HCEC 1CT (cell line): ENCODE measurements around the gene SCN9A.
"Not testable (repeated sequence)": the region's sequence is repeated elsewhere in the genome, so short reads cannot be mapped to it uniquely, and the experiment has no call there.

Source experiments
- DNase-seq: peaks from one replicate; pipeline ENCODE4 v3.0.0-alpha.2; 2017

SCN9A gene

DNA sequence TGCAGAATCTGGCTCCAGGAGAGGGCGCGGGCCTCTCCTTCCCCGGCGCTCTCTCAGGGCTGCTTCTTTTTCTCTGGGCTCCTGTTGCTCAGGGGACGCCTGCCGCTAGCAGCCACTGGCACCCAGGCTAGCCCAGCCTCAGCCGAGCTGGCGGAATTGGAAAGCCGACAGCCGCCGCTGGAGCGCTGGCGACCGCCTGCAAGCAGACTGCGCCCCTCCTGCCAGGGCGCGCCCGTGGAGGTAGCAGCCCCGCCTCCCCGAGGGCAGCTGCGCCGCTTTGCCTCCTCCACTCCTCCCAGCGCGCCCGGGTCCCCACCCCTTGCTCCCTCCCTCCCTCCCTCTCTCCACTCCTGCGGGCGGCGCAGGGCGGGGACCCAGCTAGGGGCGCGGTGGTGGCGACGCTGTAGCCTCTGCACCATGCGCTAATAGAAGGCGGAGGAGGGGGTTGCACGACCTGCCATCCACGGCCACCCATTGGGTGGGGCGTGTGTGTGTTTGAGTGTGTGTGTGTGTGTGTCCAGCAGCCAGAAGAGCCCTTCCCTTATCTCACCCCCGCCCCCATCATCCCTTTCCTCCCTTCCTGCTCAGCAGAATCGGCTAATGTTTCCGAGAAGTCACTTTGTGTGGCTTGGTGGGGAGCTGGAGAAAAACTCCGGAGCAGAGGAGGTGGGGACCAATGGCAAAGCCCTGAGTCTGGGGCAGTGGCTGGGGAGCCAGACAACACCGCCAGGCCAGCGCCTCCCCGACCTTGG is at the start of gene SCN9A:
SCN9A (minus strand) TSS at position 209 of the 752 bp plus-strand sequence. CDS start 64,188 bp downstream, outside the sequence.
- peak; percentile 83 for DNase-seq

DNA sequence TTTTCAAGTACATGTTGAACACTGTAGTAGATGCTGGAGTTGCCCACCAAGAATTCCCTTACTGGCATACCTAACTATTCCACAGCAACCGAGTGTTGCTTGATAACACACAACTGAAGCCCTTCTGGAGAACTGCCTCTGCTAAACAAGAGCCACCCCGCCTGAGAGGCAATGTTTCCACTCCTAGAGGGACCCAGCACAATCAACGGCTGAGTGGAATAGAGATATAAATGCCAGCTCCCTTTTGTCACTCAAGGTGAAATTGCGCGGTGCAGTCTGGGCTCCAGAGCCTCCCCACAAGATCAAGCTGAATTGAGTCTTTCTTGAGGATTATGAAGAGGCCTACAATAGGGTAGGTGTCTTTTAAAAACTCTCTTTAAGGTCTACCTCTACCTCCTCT is 49.1 kb upstream of the SCN9A start:
- DNase-seq = no peak

DNA sequence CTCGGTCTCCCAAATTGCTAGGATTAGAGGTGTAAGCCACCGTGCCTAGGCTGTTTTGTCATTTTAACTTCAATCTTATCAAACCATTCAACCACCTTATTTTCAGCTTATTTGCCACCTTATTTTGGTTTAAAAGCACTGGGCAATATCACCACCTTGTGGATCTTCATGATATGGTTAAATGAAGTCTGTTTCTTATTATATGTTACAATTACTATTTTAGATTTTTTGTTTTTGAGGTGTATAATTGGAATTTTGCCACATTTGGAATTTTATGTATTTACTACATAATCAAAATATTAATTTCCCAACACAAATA is 43.8 kb upstream of the SCN9A start:
- DNase-seq = peak; percentile 42

DNA sequence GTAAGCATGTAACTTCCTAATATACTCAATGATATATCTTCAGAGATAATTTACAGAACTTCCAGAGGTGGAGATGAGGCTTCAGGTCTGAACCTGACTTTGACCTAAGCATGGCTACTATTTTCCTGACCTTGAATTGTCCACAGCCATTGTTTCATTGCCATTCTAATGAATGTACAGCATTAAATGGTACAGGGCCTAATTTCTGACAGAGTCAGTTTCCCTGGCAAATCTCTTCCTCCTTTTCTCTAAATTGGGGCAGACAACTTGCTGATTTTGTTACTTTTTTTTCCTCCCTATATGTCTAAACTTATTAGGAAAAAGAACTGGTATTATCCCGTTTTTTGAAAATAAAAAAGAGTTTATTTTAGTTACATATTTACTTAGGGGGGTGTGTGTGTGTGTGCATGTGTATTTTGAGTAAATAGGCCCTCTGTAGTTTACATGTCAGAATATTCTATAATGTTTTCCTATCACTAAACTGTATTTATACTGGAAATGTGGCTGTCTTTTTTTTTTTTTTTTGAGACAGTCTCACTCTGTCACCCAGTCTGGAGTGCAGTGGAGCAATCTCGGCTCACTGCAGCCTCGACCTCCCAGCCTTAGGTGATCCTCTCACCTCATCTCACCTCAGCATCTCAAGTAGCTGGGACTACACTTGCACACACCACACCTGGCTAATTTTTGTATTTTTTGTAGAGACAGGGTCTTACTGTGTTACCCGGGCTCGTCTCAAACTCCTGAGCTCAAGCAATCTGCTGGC is 43.3 kb upstream of the SCN9A start:
- DNase-seq = no peak

DNA sequence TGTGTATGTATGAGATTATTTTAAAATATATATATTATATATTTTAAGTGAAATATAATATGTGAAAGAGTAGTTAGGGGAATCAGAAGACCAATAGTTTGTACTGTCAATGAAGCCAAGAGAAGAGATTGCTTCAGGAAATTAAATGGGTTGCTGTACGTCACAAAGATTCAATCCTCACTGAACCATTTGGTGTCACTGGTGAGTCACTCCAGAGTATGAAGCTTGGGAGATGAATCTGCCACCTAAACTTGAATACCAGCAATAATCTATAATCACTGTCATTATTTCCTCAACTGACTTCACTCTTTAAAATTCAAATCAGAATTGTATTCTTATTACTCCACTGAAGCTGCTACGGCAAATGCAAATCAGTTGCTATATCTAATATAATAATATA is 41.9 kb upstream of the SCN9A start:
- peak; percentile 71 for DNase-seq

DNA sequence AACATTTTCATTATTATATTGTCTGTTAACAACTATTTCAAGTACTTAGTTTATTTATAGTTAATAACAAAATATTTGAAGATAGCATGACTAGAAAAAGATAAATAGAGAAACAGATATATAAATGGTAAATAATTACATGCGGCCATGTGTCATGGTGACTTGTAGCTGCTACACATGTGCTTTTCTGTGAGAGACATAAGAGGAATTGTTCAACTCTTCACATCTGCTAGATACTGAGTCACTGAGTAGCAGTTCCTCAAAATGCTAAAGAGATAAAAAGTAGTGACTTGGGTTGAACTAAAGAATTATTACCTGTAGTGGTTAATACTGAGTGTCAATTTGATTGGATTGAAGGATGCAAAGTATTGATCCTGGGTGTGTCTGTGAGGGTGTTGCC is 37.5 kb upstream of the SCN9A start:
- peak; percentile 58 for DNase-seq

DNA sequence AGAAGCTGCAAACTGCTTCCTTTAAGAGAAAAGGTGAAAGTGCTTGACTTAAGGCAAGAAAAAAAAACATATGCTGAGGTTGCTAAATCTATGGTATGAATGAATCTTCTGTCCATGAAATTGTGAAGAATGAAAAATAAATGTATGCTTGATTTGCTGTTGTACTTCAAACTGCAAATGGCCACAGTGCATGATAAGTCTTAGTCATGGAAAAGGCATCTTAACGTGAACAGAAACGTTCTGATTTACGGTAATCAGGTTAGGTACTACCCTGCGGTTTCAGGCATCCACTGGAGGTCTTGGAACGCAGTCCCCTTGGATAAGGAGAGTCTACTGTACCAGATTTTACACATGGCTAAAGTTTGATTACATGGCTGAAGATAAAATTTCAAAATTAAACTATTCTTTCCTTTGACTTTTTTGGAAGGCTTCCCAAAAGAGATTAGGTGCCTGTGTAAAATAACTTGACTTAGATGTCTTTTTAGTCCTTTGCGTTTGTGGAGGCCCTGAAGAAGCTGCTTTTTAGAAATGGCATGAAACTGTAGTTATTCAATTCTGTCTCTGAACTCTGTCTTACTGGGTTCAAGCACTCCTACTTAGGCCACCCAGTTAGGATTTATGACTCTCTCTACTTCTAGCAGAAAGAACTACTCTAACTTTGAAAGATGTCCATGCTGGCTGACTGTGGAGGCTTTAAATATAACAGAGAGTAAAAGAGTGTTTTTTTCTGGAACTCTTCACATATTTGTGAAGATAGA is 35.9 kb upstream of the SCN9A start:
- DNase-seq = peak; percentile 34

DNA sequence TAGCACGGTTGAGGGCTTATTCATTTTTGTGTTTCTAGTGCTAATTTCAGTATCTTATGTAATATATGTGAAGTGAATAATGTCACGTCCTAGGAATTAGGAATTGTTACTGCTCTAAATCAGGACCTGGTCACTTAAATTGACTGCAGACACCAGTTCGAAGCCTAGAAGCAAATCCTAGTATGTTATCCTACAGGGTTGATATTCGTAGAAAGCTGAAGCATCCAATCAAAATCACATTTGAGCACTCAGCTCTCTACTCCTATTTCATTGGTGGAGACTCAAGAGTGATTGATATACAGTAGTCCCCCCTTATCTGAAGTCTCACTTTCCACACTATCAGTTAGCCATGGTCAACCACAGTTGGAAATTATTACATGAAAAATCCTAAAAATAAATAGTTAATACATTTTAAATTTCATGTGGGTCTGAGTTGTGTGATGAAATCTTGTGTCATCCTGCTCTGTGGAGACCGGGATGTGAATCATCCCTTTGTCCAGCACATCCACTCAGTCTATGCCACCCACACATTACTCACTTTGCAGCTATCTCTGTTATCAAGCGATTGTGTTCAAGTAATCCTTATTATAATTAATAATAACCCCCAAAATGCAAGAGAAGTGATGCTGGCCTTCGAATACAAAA is 35.2 kb upstream of the SCN9A start:
- DNase-seq = peak; percentile 92

DNA sequence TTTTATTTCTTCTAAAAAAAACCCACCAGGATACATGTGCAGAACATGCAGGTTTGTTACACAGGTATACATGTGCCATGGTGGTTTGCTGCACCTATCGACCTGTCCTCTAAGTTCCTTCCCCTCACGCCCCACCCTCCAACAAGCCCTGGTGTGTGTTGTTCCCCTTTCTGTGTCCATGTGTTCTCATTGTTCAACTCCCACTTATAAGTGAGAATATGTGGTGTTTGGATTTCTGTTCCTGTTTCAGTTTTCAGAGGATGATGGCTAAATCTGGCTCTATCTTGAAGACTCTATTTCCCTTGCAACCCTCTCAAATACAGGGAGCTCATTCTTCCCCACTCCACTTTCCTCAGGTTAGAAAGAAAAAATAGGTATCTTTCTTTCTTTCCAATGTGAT is 32.0 kb upstream of the SCN9A start:
- DNase-seq = not testable (repeated sequence)

DNA sequence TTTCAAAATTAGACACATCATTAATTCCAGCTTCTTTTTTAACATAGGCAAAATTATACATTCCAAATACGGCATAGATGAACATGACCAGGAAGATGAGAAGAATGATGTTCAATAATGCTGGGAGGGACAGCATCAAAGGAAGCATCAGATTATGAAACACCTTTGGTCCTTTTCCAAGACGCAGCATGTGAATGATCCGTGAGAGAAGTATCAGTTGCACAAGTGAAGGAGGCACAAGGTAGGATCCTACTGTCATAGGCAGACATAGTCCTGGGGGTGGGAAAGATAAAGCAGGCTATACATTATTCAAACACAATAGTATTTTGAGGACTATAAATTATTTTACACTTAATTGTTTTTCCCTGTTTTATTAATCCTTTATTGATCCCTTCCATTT is 30.6 kb upstream of the SCN9A start:
- no peak for DNase-seq

DNA sequence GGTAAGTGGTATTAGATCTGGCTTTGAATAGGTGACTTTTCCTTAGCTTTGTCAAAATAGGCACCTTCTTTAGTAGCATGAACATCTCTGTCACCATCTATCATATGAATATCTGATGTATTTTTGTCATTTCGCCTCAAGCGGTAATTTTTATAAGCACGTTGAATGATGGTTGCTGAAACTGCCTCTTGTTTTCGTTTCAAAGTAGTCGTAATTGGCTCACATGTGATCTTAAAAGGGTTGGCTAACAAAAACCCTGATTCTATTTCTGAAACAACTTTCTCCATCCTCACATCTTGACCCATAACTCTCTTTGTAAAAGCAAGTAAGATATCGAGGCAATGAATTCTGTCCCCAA is 29.8 kb upstream of the SCN9A start:
- DNase-seq = no peak

DNA sequence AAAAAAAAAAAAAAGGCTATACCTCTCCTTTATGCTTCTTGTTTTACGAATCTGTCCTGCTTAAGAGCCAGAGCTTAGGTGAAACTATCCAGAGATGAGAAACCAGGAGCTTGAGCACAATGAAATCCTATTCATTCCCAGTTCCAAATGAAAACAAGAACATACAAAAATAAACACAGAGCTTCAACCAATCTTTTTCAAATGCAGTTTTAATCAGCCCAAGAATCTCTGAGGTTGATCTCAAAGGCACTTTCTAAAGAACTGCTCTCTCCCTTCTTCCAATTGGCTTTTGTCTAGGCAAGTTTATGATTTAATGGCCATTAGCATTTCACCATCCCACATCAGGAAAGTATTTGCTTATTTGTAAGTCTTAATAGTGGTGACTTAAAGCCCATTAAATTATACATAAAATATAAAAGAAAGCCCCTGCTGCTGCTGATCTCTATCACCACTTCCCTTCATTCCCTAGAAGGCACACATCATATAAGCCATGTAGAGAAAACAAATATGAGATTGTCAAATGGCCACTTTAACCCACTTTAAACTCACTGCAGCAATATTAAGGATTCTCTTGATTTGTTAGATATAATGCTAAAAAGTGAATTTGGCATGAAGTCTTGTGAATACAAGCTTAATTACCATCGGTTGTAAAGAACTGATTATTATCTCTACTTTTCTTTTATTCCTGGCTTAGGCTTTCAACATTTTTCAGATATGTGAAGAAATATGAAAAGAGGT is 29.3 kb upstream of the SCN9A start:
- no peak for DNase-seq

DNA sequence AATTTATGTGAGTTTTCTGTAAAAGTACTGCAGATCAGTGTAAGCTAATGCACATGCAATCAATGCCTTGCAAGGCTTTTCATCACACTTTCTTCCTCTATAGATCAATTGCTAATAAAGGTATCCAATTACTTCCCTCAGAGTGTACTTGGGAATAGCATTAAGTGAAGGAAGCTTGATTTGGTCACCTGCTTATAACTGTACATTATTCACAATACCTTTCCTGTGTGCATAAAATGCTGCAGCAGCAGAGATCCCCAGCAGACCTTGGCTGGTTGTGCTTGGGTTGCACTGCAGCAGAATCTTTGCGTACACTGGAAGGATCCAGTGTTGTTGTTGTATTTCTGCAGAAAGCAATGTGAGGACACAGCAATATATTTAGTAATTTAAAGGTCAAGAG is 18.5 kb upstream of the SCN9A start:
- no peak for DNase-seq

DNA sequence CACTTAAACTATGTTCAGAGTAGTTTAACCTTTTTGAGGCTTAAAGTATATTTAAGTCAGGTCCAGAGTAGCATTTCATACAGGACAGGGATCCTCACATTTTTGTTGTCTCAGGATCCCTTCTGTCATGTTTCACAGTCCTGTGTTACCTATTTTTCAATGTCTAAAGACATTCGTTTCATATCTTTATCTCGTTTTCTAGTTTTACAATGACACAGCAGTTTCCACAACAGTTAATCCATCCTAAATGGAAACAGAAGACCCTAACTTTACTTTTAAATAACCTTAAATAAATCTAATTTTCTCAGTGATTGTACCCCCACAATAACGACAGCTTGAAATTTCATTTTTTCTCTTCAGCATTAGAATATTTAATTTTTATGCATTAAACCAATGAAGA is 17.3 kb upstream of the SCN9A start:
- DNase-seq = no peak

DNA sequence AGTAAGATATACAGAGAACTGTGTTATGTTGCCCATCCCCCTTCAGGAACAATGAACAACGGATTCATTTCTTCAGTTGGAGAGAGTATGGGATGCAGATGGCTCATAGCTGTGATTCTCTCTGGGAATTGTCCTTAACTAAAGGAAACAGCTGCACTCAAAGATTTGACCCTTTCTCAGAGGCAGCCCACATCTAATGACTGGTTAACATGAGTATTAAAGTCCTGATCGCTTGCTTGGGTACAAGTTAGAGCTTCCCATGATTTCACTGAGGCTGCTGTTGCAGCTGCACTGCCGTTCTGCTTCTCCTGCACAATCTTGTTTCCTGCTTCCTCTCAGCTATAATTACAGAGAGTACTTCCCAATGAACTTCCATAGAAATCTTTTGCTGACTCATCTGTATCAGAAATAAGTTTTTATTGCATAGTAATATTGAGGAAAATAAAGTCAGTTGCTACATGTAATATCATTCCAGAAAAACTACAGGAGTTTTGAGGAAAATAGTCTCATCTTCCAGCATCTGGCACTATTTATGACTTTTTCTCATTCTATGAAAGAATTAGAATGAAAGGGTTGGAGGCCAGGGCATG is 12.8 kb upstream of the SCN9A start:
- no peak for DNase-seq

DNA sequence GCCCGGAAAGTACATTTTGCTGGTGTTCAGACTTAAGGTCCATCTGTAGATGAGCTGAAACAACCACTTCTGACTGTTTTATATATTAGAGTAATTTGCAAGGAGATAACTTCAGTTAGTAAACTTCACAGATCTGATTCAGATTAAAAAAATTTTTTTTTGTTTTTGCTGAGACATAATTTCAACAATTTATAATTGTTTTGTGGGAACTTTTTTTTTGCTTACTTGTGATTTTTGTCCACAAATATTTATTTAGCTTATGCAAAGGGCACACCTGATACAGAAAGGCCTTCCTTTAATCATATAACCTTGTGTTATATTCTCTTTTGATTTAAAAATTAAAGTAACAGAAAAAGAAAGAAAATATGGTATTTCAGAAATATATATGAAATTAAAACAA is 9.6 kb upstream of the SCN9A start:
- DNase-seq = no peak

DNA sequence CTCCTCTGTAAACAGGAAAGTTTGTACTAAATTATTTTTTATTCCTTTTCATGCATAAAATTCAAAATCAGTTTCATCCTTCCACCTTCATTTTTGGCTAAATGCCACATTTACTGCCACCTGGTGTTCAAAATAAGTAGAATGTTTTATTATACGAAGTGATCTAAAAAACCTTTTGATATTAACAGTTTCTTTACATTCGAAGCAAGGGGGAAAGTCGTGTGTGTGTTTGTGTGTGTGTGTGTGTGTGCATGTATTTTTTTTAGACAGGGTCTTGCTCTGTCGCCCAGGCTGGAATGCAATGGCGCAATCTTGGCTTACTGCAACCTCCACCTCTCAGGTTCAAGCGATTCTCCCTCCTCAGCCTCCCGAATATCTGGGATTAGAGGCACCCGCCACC is 9.0 kb upstream of the SCN9A start:
- peak; percentile 31 for DNase-seq

DNA sequence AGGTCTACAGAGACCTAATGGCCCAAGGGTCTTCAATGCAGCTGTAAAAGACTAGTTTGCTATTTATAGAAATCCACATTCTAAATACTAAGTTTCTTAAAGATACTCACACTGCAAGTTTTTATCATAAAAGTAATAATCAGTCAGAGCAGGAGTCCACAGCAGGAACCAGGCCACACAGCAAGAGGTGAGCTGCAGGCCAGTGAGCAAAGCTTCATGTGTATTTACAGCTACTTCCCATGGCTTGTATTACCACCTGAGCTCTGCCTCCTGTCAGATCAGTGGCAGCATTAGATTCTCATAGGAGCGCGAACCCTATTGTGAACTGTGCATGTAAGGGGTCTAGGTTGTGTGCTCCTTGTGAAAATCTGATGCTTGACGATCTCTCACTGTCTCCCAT is 6.7 kb upstream of the SCN9A start:
- no peak for DNase-seq

DNA sequence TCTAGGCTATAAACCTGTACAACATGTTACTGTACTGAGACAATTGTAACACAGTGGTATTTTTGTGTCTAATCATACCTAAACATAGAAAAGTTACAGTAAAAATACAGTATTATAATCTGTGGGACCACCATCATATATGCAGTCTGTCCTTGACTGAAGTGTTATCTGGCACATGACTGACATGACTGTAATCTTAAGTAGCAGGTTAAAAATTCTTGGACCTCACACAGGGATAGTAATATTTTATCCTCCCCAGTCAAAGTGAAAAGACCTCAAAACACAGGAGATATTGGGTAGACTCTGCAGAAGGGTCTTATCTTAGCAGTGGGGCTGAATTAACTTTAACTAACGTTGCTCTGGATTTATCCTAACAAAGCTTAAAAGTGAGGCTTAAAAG is 4.9 kb upstream of the SCN9A start:
- no peak for DNase-seq

DNA sequence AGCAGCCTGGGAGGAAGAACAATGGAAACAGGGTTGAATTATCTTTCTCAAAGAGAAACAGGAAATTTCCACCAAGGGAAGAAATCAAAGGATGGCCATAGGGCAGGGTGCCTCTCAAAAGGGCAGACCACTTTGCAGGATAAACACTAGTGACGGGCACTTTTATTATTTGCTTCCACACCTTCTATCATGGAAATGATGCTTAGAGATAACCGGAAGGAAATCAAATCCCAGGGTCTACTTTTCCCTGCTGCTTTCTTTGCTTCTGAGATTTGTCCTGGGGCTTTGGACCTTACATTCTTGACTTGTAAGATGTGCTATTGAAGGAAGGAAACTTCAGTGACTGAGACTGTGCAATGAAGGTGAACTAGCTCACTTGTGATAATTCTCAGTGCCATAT is 1.1 kb upstream of the SCN9A start:
- no peak for DNase-seq

DNA sequence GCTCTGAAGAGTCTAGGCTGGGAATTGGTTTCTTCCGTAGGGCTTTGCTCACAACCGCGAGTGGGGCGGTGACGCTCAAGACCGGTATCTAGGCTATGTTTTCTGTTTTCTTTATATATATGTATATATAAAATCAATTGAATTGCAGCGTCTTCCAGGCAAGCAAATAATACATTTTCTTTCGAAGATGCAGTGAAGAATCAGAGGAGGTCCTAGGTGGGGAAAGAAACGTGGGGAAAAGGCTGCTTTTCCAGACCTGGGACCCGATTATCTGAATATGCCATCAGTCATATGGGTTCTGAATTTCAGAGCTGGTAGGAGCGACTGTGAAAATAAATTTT is 714 bp upstream of the SCN9A start:
- DNase-seq = no peak

DNA sequence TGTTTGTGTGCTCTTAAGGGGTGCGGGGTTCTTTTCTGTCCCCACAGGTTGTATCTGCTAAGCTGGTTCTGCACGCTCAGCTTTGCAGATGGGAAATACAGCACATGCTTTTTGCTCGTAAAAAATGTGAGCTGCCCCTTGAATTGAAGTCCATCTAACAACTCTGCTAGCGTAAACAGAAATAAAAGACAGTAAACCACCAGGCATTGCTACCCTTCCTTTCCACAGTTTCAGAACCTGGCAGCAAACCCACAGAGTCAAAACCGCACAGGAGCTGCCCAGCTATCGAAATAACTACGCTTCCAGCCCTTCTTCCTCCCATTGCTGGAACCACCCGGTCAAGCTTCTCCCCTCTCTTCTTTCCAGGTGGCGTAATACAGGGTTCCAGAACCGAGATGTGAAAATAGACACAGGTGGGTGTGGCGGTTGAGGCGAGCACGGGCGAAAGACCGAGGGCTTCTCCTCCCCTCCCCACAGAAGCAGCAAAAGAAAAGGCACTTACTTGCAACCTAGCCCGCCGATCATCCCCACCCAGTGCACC is 479 bp downstream of the SCN9A start:
- DNase-seq = peak; percentile 52
